GM21390 (cell line): ENCODE data around the gene OR2T33.
"Not testable (repeated sequence)": the region's sequence is repeated elsewhere in the genome, so short reads cannot be mapped to it uniquely, and the experiment has no call there.

ENCODE experiments used
- ATAC-seq: cut with Tn5 transposase; IDR thresholded peaks from one replicate; pipeline ENCODE4 v1.9.1; 2021; ENCODE audit not compliant: unreplicated experiment

The OR2T33 gene, protein sequence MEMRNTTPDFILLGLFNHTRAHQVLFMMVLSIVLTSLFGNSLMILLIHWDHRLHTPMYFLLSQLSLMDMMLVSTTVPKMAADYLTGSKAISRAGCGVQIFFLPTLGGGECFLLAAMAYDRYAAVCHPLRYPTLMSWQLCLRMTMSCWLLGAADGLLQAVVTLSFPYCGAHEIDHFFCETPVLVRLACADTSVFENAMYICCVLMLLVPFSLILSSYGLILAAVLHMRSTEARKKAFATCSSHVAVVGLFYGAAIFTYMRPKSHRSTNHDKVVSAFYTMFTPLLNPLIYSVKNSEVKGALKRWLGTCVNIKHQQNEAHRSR

GRCh38 chr1:248277876-248278275 is at the start of gene OR2T33:
Gene OR2T33, minus strand, starts transcription at chr1:248277976. Its CDS starts 4,162 bp downstream, at chr1:248273814.
- ATAC-seq = no peak

GRCh38 chr1:248324468-248324867 is 46.7 kb upstream of the OR2T33 start, which contains the start of gene OR2M7:
Gene OR2M7, minus strand, starts transcription at chr1:248324568. Its CDS starts 0 bp downstream, at chr1:248324568.
- no peak for ATAC-seq

DNA sequence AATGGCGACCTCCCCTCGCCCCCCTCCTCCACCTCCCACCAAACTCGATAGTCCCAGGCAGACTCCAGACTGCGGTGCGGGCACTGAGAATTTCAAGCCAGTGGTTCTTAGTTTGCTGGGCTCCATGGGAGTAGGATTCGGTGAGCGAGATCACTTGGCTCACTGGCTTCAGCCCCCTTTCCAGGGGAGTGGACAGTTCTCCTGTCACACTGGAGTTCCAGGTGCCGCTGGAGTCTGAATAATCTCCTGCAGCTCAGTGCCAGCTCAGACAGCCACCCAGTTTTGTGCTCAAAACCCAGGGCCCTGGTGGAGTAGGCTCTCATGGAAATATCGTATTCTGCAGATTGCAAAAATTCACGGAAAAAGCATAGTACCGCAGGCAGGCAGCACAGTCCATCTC is 39.0 kb upstream of the OR2T33 start:
- ATAC-seq = no peak

DNA sequence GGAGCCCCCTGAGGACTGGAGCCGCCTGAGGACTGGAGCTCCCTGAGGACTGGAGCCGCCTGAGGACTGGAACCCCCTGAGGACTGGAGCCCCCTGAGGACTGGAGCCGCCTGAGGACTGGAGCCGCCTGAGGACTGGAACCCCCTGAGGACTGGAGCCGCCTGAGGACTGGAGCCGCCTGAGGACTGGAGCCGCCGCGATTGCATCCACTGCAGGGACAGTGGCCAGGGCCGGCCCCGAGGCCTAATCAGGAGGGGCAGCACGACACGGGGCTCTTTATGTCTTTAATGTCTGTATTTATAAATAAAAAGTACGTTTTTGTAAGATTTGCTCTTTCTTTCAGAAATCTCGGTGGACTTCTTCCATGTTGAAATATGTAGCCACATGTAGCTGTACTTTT is 29.0 kb upstream of the OR2T33 start:
- ATAC-seq = not testable (repeated sequence)

DNA sequence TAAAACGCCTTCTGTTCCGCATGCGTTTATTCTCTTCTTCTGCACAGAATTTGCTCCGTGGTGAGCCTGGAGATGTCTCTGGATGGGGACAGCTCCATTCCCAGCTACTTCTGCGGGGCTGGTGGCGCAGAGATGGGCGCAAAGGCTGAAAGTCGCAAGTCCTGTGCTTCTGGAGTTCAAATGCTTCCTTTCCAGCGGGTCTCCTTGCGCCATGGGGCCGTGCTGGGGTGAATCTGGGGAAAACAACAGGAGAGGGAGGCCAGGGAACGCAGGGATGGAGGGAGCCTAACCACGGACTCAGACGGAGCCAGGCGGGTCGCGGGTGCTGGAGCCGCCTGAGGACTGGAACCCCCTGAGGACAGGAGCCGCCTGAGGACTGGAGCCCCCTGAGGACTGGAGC is 28.3 kb upstream of the OR2T33 start:
- no peak for ATAC-seq

GRCh38 chr1:248305672-248306071 is 27.9 kb upstream of the OR2T33 start:
- not testable (repeated sequence) for ATAC-seq

GRCh38 chr1:248303324-248303723 is 25.5 kb upstream of the OR2T33 start, which contains the start of gene OR2T12:
Gene OR2T12, minus strand, starts transcription at chr1:248303424. Its CDS starts 7,846 bp downstream, at chr1:248295578.
- no peak for ATAC-seq

DNA sequence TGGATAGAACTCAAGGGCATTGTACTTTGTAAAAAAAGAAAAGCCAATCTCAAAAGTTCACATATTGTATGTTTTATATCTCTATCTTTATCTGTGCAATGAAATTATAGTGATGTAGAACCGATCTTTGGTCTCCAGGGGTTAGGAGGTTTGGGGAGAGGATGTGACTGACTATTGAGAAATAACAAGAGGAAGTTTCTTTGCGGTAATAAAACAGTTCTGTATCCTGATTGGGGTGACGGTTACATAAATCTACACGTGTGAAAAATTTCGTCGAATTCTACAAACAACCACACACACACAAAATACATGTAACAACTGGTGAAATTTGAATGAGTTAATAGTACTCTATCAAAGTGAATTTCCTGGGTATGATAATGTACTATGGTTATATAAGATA is 10.6 kb upstream of the OR2T33 start:
- no peak for ATAC-seq

GRCh38 chr1:248273225-248273624 is 4.6 kb downstream of the OR2T33 start:
- ATAC-seq = not testable (repeated sequence)

GRCh38 chr1:248268178-248268577 is 9.6 kb downstream of the OR2T33 start:
- ATAC-seq = no peak

DNA sequence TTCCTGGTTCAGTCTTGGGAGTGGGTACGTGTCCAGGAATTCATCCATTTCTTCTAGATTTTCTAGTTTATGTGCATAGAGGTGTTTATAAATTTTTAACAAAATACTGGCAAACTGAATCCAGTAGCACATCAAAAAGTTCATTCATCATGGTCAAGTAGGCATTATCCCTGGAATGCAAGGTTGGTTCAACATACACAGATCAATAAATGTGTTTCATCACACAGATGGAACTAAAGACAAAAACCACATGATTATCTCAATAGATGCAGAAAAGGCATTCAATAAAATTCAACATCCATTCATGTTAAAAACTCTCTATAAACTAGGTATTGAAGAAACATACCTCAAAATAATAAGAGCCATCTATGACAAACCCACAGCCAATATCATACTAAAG is 18.5 kb downstream of the OR2T33 start:
- ATAC-seq = not testable (repeated sequence)

DNA sequence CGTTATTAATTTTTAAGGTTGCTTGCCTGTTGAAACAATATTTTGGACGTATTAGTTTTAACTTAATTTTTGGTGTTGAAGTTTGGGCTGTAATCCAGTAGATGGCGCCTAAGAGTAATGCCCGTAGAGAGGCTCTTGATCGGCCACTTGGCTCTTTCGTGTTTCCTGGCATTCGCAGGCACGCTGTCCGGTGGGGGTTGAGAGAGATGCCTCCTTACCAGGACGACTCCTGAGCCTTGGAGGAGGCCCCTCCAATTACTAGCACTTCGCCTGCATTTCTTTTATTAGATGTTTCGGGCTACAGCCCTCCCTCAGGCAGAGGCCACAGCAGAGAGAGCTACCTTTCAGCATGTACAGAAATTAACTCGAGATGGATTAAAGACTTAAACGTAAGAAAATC is 34.6 kb downstream of the OR2T33 start:
- ATAC-seq = peak; percentile 90

GRCh38 chr1:248239478-248239877 is 38.3 kb downstream of the OR2T33 start:
- no peak for ATAC-seq

- ATAC-seq = no peak
Observed at GRCh38 chr1:248231117-248231516, 46.7 kb downstream of the OR2T33 start, which contains the start of gene OR2M4. Gene OR2M4, plus strand, starts transcription at chr1:248231417. Its CDS starts 7,512 bp downstream, at chr1:248238929.

DNA sequence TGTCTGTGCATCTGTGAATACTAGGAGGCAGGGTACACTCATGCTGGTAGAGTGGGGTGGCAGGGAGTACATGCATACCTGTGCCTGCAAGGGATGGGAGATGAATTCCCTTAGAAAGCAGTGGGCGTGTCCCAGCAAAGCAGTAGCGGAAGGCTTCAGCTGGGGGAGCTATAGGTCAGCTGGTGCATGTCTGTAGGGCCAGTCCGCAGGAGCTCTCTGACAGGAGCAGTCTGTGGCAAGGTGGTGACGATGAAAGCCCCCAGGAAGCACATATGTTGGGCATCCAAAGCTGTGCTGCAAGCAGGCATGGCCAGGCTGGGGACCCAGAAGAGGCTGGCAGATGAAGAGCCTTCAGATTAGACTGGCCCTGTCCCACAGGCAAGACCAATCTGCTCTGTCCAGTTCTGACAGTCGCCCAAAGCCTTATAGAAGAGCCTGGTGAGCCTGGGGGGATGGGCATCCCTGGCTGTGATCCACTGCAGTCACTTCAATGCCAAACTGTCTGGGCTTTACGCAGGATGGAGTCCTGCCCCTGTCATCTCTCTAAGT is 48.3 kb downstream of the OR2T33 start:
- no peak for ATAC-seq

DNA sequence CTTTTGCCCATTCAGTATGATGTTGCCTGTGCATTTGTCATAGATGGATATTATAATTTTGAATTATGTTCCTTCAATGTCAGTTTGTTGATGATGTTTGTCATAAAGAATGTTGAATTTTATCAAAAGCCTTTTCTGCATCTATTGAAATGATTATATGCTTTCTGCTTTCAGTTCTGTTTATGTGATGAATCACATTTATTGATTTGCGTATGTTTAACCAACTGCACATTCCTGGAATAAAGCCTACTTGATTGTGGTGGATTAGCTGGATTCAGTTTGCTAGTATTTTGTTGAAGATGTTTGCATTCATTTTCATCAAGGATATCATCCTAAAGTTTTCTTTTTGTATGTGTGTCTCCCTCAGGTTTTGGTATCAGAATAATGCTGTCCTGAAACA is 52.2 kb downstream of the OR2T33 start:
- ATAC-seq = no peak
